GM12891 (cell line): ENCODE measurements around the gene MAMSTR.

Experiments
- PAX5 ChIP-seq: IDR thresholded peaks from 2 replicates; pipeline ENCODE4 v1.6.1; 2011; ENCODE audit warnings: low read length, moderate library complexity, mild to moderate bottlenecking; ENCODE audit not compliant: insufficient read depth, severe bottlenecking
- POLR2A ChIP-seq: IDR thresholded peaks from 2 replicates; pipeline ENCODE4 v1.6.1; 2011; ENCODE audit warnings: low read depth, low read length, control low read depth
- POLR2AphosphoS5 ChIP-seq: IDR thresholded peaks from 2 replicates; pipeline ENCODE4 v1.6.1; 2011; ENCODE audit warnings: low read depth, low read length, control low read depth
- SPI1 ChIP-seq: IDR thresholded peaks from 2 replicates; pipeline ENCODE4 v1.6.1; 2011; ENCODE audit warnings: low read depth, low read length, control low read depth
- TAF1 ChIP-seq: IDR thresholded peaks from 2 replicates; pipeline ENCODE4 v1.6.1; 2011; ENCODE audit warnings: low read depth, low read length, control low read depth

- no peak for TF ChIP-seq POLR2AphosphoS5
- TF ChIP-seq POLR2A: no peak
- no peak for TF ChIP-seq PAX5
- TF ChIP-seq TAF1: no peak
- TF ChIP-seq SPI1: no peak
Measured at GRCh38 chr19:48715681-48716171, 3.8 kb downstream of the MAMSTR start.
